ENCODE measurements around the gene BMPER. TPM values are rescaled to one million over a fixed set of nuclear protein-coding genes. Genes with fewer than 3 reads are reported as not detected.

Gene BMPER
- total RNA-seq, 4 donors from 2014 or later: 0.25 to 2.3 (median 0.96) TPM

DNA sequence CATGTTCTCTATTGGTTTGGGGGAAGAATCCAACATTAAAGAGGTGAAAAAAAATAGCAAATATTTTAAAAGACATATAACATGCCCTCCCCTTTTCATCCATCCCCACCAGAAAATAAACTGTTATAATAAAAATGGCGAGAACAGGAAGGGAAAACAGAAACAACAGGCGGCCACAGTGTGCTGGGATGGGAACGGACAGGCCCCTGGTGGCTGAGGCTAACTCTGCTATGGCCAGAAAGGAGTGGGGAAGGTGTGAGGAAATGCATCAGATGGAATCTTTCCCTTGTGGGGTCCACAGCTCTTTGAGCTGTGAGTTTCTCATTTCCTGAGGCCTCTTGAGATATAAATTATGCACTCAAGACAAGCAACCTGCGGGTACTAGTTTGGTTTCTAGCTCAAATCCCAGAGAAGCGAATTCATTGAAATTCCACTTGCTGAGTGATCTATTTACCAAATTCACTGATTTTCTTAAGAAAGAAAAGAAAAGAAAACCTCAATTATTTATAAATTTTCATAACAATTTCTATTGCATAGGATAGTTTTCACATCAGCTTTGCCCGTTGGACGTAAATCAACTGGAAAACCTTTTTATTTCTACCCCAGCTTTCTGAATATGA lies 139.5 kb downstream of the BMPER start:
- WGBS, 2 donors: 85 to 90% methylated on average over 7 of the region's 7 CpGs
- no peak for TF ChIP-seq CTCF (IDR thresholded peaks at IDR 0.05)
- no peak for TF ChIP-seq POLR2A (IDR thresholded peaks at IDR 0.05)

GRCh38 chr7:34048445-34048844 lies 143.1 kb downstream of the BMPER start:
- Histone ChIP-seq H3K4me3 (replicated peaks in 1 of 3) (no peak overlapping the region), H3K4me1 (no peaks in the 10 kb centered on the region), H3K9me3 (no peaks in the 10 kb centered on the region), H3K27me3 (no peaks in the 10 kb centered on the region), H3K36me3 (no peaks in the 10 kb centered on the region), H3K27ac (no peak overlapping the region)
- TF ChIP-seq CTCF (IDR thresholded peaks at IDR 0.05) (no peak), POLR2A (IDR thresholded peaks at IDR 0.05) (no peak)
- 88 to 93% methylated on average over 1 of the region's 1 CpG for WGBS, 2 donors
- DNase-seq: no peak
- intact Hi-C loops (cut with DNase I): no loop called here

More for the DNA sequence above, 139.5 kb downstream of the BMPER start:
- Histone ChIP-seq H3K4me3 (replicated peaks in 1 of 3) (no peak overlapping the region), H3K4me1 (no peaks in the 10 kb centered on the region), H3K27me3 (no peaks in the 10 kb centered on the region), H3K9me3 (no peaks in the 10 kb centered on the region), H3K36me3 (no peaks in the 10 kb centered on the region), H3K27ac (no peak overlapping the region)
- DNase-seq: no peak
- intact Hi-C loops (cut with DNase I): no loop called here

- Histone ChIP-seq H3K27me3 (no peaks in the 10 kb centered on the region), H3K4me3 (replicated peaks in 1 of 3) (no peak overlapping the region), H3K36me3 (no peaks in the 10 kb centered on the region), H3K4me1 (no peaks in the 10 kb centered on the region), H3K27ac (no peak overlapping the region), H3K9me3 (no peaks in the 10 kb centered on the region)
- WGBS, 2 donors: 86 to 89% methylated on average over 3 of the region's 3 CpGs
- TF ChIP-seq POLR2A (IDR thresholded peaks at IDR 0.05): no peak
- TF ChIP-seq CTCF (IDR thresholded peaks at IDR 0.05): no peak
- intact Hi-C loops (cut with DNase I): no loop called here
- DNase-seq: no peak
Observed at GRCh38 chr7:34054075-34054474, 148.7 kb downstream of the BMPER start.

DNA sequence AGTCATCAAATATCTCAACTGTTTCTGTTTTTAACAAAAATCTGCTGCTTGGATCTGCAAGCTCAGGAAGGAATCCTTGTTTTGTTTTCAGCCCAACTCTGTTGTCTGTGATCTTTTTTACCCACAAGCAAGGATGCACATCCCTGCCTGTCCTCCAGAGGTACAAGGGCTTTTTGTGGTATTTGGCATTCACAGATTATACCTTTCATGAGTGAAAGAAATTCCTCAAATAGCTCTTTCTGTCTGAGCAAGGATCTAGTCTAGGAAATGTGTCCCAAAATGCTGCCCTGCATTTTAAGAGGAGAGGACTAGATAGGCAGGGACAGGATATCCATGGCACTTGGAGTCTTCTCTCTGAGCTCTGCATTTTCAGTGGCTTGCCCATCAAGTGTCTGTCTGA lies 151.8 kb downstream of the BMPER start:
- Histone ChIP-seq H3K4me3 (replicated peaks in 1 of 3) (no peak overlapping the region), H3K9me3 (no peaks in the 10 kb centered on the region), H3K27me3 (no peaks in the 10 kb centered on the region), H3K4me1 (no peaks in the 10 kb centered on the region), H3K27ac (no peak overlapping the region), H3K36me3 (no peaks in the 10 kb centered on the region)
- DNase-seq: no peak
- intact Hi-C loops (cut with DNase I): no loop called here
- TF ChIP-seq POLR2A (IDR thresholded peaks at IDR 0.05): no peak
- no peak for TF ChIP-seq CTCF (IDR thresholded peaks at IDR 0.05)

GRCh38 chr7:34057956-34058355 lies 152.6 kb downstream of the BMPER start:
- TF ChIP-seq CTCF (IDR thresholded peaks at IDR 0.05): no peak
- intact Hi-C loops (cut with DNase I): no loop called here
- no peak overlapping the region for H3K4me3 ChIP-seq (replicated peaks in 1 of 3)
- H3K27me3 ChIP-seq: no peaks in the 10 kb centered on the region
- H3K27ac ChIP-seq: no peak overlapping the region
- no peaks in the 10 kb centered on the region for H3K9me3 ChIP-seq
- 87 to 91% methylated on average over 5 of the region's 5 CpGs for WGBS, 2 donors
- no peaks in the 10 kb centered on the region for H3K36me3 ChIP-seq
- no peaks in the 10 kb centered on the region for H3K4me1 ChIP-seq
- no peak for DNase-seq

Data from thyroid gland (tissue), 4 donors.